Measurements from ENCODE around the gene CDH4. TPM values are rescaled to one million over a fixed set of nuclear protein-coding genes. Genes with fewer than 3 reads are reported as not detected.
A peak's percentile ranks its signal among the peaks of the same experiment; 100 is the strongest.

The CDH4 gene
- total and polyA plus RNA-seq, 10 donors = 0.30 to 20.1 (median 7.7) TPM

GRCh38 chr20:61447952-61448351 lies 195.9 kb downstream of the CDH4 start:
- intact Hi-C loops (cut with DNase I; ENCODE audit: low total_unique reads) = no loop called here
- Histone ChIP-seq H3K27me3 (replicated peaks in 1 of 7) (peaks cover 0 to 7% (median 0%) of the 10 kb centered on the region in 7 donors), H3K27ac (peak overlapping the region in 1 of 8 donors; percentile 52), H3K9me3 (peaks cover 0 to 19% (median 0%) of the 10 kb centered on the region in 8 donors), H3K4me3 (no peak overlapping the region), H3K4me1 (peaks cover 0 to 7% (median 0%) of the 10 kb centered on the region in 6 donors), H3K36me3 (no peaks in the 10 kb centered on the region)
- 51 to 63% (median 56%) methylated on average over 6 of the region's 6 CpGs for WGBS, 5 donors
- no peak for TF ChIP-seq POLR2A (IDR thresholded peaks at IDR 0.05)
- no peak for TF ChIP-seq CTCF (IDR thresholded peaks at IDR 0.05 in 8 of 11, conservative IDR thresholded peaks at IDR 0.05 in 3 of 11)
- TF ChIP-seq POLR2AphosphoS5 (IDR thresholded peaks at IDR 0.05) = no peak
- no peak for DNase-seq

GRCh38 chr20:61448386-61448785 lies 196.3 kb downstream of the CDH4 start:
- intact Hi-C loops (cut with DNase I; ENCODE audit: low total_unique reads) = no loop called here

GRCh38 chr20:61449057-61449609 lies 197.1 kb downstream of the CDH4 start:
- Histone ChIP-seq H3K36me3 (no peaks in the 10 kb centered on the region), H3K27me3 (replicated peaks in 1 of 7) (peaks cover 0 to 7% (median 0%) of the 10 kb centered on the region in 7 donors), H3K4me3 (no peak overlapping the region), H3K9me3 (peaks cover 0 to 21% (median 0%) of the 10 kb centered on the region in 8 donors), H3K4me1 (peaks cover 0 to 7% (median 0%) of the 10 kb centered on the region in 6 donors), H3K27ac (peak overlapping the region in 5 of 8 donors; percentile 3 to 52 (median 27))
- intact Hi-C loops (cut with DNase I; ENCODE audit: low total_unique reads) = no loop called here
- 57 to 66% (median 64%) methylated on average over 8 of the region's 8 CpGs for WGBS, 5 donors
- peak in 2 of 3 donors; percentile 20 to 50 for TF ChIP-seq POLR2AphosphoS5 (IDR thresholded peaks at IDR 0.05)
- TF ChIP-seq POLR2A (IDR thresholded peaks at IDR 0.05) = no peak
- no peak for DNase-seq

More at GRCh38 chr20:61448386-61448785, 196.3 kb downstream of the CDH4 start:
- Histone ChIP-seq H3K4me1 (peaks cover 0 to 7% (median 0%) of the 10 kb centered on the region in 6 donors), H3K9me3 (peaks cover 0 to 19% (median 0%) of the 10 kb centered on the region in 8 donors), H3K36me3 (no peaks in the 10 kb centered on the region), H3K27me3 (replicated peaks in 1 of 7) (peaks cover 0 to 7% (median 0%) of the 10 kb centered on the region in 7 donors), H3K4me3 (no peak overlapping the region), H3K27ac (peak overlapping the region in 2 of 8 donors; percentile 27 to 52)
- 81 to 85% (median 83%) methylated on average over 13 of the region's 13 CpGs for WGBS, 5 donors
- no peak for TF ChIP-seq POLR2A (IDR thresholded peaks at IDR 0.05)
- TF ChIP-seq CTCF (IDR thresholded peaks at IDR 0.05 in 8 of 11, conservative IDR thresholded peaks at IDR 0.05 in 3 of 11) = no peak
- no peak for TF ChIP-seq POLR2AphosphoS5 (IDR thresholded peaks at IDR 0.05)
- no peak for DNase-seq

- intact Hi-C loops (cut with DNase I; ENCODE audit: low total_unique reads) = no loop called here
- H3K27me3 ChIP-seq (replicated peaks in 1 of 7) = peaks cover 0 to 7% (median 0%) of the 10 kb centered on the region in 7 donors
- TF ChIP-seq CTCF (IDR thresholded peaks at IDR 0.05 in 8 of 11, conservative IDR thresholded peaks at IDR 0.05 in 3 of 11) (no peak), POLR2AphosphoS5 (IDR thresholded peaks at IDR 0.05) (no peak), POLR2A (IDR thresholded peaks at IDR 0.05) (no peak)
- H3K4me3 ChIP-seq = no peak overlapping the region
- DNase-seq = no peak
- no peaks in the 10 kb centered on the region for H3K36me3 ChIP-seq
- peaks cover 0 to 7% (median 0%) of the 10 kb centered on the region in 6 donors for H3K4me1 ChIP-seq
- H3K9me3 ChIP-seq = peaks cover 0 to 21% (median 0%) of the 10 kb centered on the region in 8 donors
- 60 to 85% (median 73%) methylated on average over 2 of the region's 2 CpGs for WGBS, 5 donors
- peak overlapping the region in 3 of 8 donors; percentile 3 to 52 (median 45) for H3K27ac ChIP-seq
These were observed 197.9 kb downstream of the CDH4 start for GRCh38 chr20:61449916-61450315.
